ENCODE measurements around the gene NOX5.
A peak's percentile ranks its signal among the peaks of the same experiment; 100 is the strongest.

The NOX5 gene

GRCh38 chr15:69025320-69025719 is 10.8 kb downstream of the NOX5 start:
- no peaks in the 10 kb centered on the region for H3K4me1 ChIP-seq (ENCODE audit: insufficient read depth, low read length)
- no peaks in the 10 kb centered on the region for H3K27me3 ChIP-seq (ENCODE audit: insufficient read depth, low read length)
- 93% methylated on average over 5 of the region's 5 CpGs for WGBS
- no peak overlapping the region for H3K9ac ChIP-seq (ENCODE audit: low read depth, low read length)
- no peaks in the 10 kb centered on the region for H3K36me3 ChIP-seq (ENCODE audit: insufficient read depth, low read length)
- no peaks in the 10 kb centered on the region for H3K9me3 ChIP-seq (ENCODE audit: insufficient read depth, low read depth, low read length)
- H3K27ac ChIP-seq (ENCODE audit: low read depth, low read length), result no peak overlapping the region
- no peak overlapping the region for H3K4me3 ChIP-seq (ENCODE audit: low read length)

GRCh38 chr15:69026355-69026754 is 11.9 kb downstream of the NOX5 start:
- H3K9ac ChIP-seq (ENCODE audit: low read depth, low read length), result no peak overlapping the region
- H3K4me1 ChIP-seq (ENCODE audit: insufficient read depth, low read length), result no peaks in the 10 kb centered on the region
- no peaks in the 10 kb centered on the region for H3K36me3 ChIP-seq (ENCODE audit: insufficient read depth, low read length)
- H3K27me3 ChIP-seq (ENCODE audit: insufficient read depth, low read length), result peaks cover 3% of the 10 kb centered on the region; the same call in 1 of the 2 replicates
- no peak overlapping the region for H3K27ac ChIP-seq (ENCODE audit: low read depth, low read length)
- WGBS, result 86% methylated on average over 5 of the region's 5 CpGs
- H3K4me3 ChIP-seq (ENCODE audit: low read length), result no peak overlapping the region
- H3K9me3 ChIP-seq (ENCODE audit: insufficient read depth, low read depth, low read length), result no peaks in the 10 kb centered on the region

DNA sequence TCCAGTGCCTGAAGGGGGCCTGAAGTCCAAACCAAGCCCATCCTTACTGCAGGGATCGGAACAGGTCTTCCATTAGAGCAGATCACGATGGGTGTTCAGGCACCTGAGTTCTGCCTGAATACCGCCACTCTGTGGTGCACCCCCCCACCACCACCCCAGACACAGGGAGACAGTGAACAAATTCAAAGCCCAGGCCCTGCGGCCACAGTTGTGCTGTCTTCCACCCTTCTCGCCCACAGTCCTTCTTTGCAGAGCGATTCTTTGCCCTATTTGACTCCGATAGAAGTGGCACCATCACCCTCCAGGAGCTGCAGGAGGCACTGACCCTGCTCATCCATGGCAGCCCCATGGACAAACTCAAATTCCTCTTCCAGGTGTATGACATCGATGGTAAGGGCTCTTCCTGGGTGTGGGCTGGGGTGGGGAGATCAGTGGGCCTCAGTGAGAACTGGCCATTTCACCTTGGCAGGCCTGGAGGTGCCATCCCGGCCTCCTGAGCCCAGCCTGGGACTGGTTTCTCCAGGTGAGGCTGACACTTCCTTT is 13.6 kb downstream of the NOX5 start:
- Histone ChIP-seq H3K27ac (ENCODE audit: low read depth, low read length) (no peak overlapping the region), H3K36me3 (ENCODE audit: insufficient read depth, low read length) (no peaks in the 10 kb centered on the region), H3K4me3 (ENCODE audit: low read length) (no peak overlapping the region), H3K4me1 (ENCODE audit: insufficient read depth, low read length) (no peaks in the 10 kb centered on the region), H3K27me3 (ENCODE audit: insufficient read depth, low read length) (peaks cover 15% of the 10 kb centered on the region), H3K9ac (ENCODE audit: low read depth, low read length) (no peak overlapping the region), H3K9me3 (ENCODE audit: insufficient read depth, low read depth, low read length) (no peaks in the 10 kb centered on the region)
- 97% methylated on average over 9 of the region's 9 CpGs for WGBS

DNA sequence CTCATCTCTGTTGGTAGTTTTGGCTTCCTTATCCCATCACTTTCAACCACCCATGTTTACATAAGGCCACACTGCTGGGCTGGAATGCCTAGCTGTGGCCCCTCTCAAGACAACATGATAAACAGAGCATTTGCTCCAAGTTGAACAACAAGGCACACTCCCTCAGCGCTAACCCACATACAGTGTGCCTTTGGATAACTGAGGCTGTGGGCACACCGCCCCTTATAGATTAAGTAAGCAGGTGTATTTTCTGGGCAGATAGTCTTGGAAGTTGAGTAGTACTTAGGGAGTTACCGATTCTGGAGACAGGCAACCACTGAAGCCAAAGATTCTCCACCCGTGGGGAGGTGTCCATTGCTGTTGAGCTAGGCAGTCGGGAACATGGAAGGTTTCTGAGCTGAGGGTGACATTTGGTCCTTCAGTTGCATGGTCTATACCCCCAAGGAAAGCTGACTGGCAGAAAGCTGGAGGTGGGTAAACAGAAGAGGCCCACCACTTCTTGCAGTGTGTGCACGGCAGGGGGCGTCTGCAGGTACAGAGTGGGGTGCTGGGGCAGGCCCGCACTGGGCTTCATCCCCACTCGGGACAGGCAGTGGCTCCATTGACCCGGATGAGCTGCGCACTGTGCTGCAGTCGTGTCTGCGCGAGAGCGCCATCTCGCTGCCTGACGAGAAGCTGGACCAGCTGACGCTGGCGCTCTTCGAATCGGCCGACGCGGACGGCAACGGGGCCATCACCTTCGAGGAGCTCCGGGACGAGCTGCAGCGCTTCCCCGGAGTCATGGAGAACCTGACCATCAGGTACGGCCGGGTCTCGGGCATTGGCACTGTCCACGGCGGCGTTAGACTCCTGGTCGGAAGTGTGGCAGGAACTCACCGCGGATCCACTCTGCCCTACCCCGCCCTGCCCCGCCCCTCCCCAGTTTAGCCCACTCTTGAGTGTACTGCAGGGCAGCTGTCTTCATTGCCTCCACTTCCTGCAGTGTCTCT is 16.8 kb downstream of the NOX5 start:
- no peaks in the 10 kb centered on the region for H3K9me3 ChIP-seq (ENCODE audit: insufficient read depth, low read depth, low read length)
- no peak overlapping the region for H3K9ac ChIP-seq (ENCODE audit: low read depth, low read length)
- no peaks in the 10 kb centered on the region for H3K4me1 ChIP-seq (ENCODE audit: insufficient read depth, low read length)
- 15% methylated on average over 42 of the region's 42 CpGs for WGBS
- H3K36me3 ChIP-seq (ENCODE audit: insufficient read depth, low read length), result no peaks in the 10 kb centered on the region
- H3K27ac ChIP-seq (ENCODE audit: low read depth, low read length), result no peak overlapping the region
- H3K27me3 ChIP-seq (ENCODE audit: insufficient read depth, low read length), result peaks cover 15% of the 10 kb centered on the region
- H3K4me3 ChIP-seq (ENCODE audit: low read length), result peak overlapping the region; percentile 39

GRCh38 chr15:69032031-69032430 is 17.5 kb downstream of the NOX5 start:
- 76% methylated on average over 5 of the region's 5 CpGs for WGBS
- H3K4me1 ChIP-seq (ENCODE audit: insufficient read depth, low read length), result no peaks in the 10 kb centered on the region
- H3K27me3 ChIP-seq (ENCODE audit: insufficient read depth, low read length), result peaks cover 15% of the 10 kb centered on the region
- H3K4me3 ChIP-seq (ENCODE audit: low read length), result peak overlapping the region; percentile 39
- H3K36me3 ChIP-seq (ENCODE audit: insufficient read depth, low read length), result no peaks in the 10 kb centered on the region
- H3K27ac ChIP-seq (ENCODE audit: low read depth, low read length), result no peak overlapping the region
- H3K9me3 ChIP-seq (ENCODE audit: insufficient read depth, low read depth, low read length), result no peaks in the 10 kb centered on the region
- H3K9ac ChIP-seq (ENCODE audit: low read depth, low read length), result no peak overlapping the region

- Histone ChIP-seq H3K36me3 (ENCODE audit: insufficient read depth, low read length) (no peaks in the 10 kb centered on the region), H3K27ac (ENCODE audit: low read depth, low read length) (no peak overlapping the region), H3K27me3 (ENCODE audit: insufficient read depth, low read length) (peaks cover 15% of the 10 kb centered on the region), H3K4me1 (ENCODE audit: insufficient read depth, low read length) (no peaks in the 10 kb centered on the region), H3K9ac (ENCODE audit: low read depth, low read length) (no peak overlapping the region), H3K9me3 (ENCODE audit: insufficient read depth, low read depth, low read length) (no peaks in the 10 kb centered on the region), H3K4me3 (ENCODE audit: low read length) (no peak overlapping the region)
- WGBS, result 93% methylated on average over 43 of the region's 43 CpGs
Measured at GRCh38 chr15:69032703-69033373, 18.3 kb downstream of the NOX5 start.

DNA sequence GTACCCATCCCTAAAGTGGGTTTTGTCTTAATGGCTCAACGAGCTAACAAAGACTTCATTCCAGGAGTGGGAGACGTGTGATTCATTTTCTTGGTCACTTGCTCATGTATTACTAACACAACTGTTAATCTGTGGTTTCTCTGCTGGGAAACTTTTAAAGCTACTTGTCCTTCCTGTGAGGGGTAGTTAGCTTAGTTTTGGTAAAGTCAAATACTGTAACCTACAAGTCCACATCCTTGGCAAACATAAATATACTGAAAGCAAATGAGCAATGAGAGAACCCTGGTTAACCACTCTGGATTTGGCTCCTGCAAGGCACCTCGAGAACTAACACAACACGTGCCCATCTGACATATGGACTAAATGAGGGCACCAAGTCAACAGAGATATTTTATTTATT is 19.9 kb downstream of the NOX5 start:
- 63% methylated on average over 4 of the region's 4 CpGs for WGBS
- Histone ChIP-seq H3K9ac (ENCODE audit: low read depth, low read length) (no peak overlapping the region), H3K9me3 (ENCODE audit: insufficient read depth, low read depth, low read length) (no peaks in the 10 kb centered on the region), H3K27me3 (ENCODE audit: insufficient read depth, low read length) (peaks cover 15% of the 10 kb centered on the region), H3K27ac (ENCODE audit: low read depth, low read length) (no peak overlapping the region), H3K36me3 (ENCODE audit: insufficient read depth, low read length) (no peaks in the 10 kb centered on the region), H3K4me1 (ENCODE audit: insufficient read depth, low read length) (no peaks in the 10 kb centered on the region), H3K4me3 (ENCODE audit: low read length) (no peak overlapping the region)

- Histone ChIP-seq H3K36me3 (ENCODE audit: insufficient read depth, low read length) (no peaks in the 10 kb centered on the region), H3K4me1 (ENCODE audit: insufficient read depth, low read length) (no peaks in the 10 kb centered on the region), H3K4me3 (ENCODE audit: low read length) (no peak overlapping the region), H3K27me3 (ENCODE audit: insufficient read depth, low read length) (peaks cover 15% of the 10 kb centered on the region), H3K9ac (ENCODE audit: low read depth, low read length) (no peak overlapping the region), H3K27ac (ENCODE audit: low read depth, low read length) (no peak overlapping the region), H3K9me3 (ENCODE audit: insufficient read depth, low read depth, low read length) (no peaks in the 10 kb centered on the region)
- WGBS, result 75% methylated on average over 16 of the region's 16 CpGs
Measured at GRCh38 chr15:69035205-69035917, 20.9 kb downstream of the NOX5 start.

GRCh38 chr15:69035918-69036258 is 21.4 kb downstream of the NOX5 start:
- Histone ChIP-seq H3K4me3 (ENCODE audit: low read length) (no peak overlapping the region), H3K9me3 (ENCODE audit: insufficient read depth, low read depth, low read length) (no peaks in the 10 kb centered on the region), H3K4me1 (ENCODE audit: insufficient read depth, low read length) (no peaks in the 10 kb centered on the region), H3K27ac (ENCODE audit: low read depth, low read length) (no peak overlapping the region), H3K9ac (ENCODE audit: low read depth, low read length) (no peak overlapping the region), H3K27me3 (ENCODE audit: insufficient read depth, low read length) (peaks cover 13% of the 10 kb centered on the region), H3K36me3 (ENCODE audit: insufficient read depth, low read length) (no peaks in the 10 kb centered on the region)
- 100% methylated on average over 1 of the region's 1 CpG for WGBS

- H3K9ac ChIP-seq (ENCODE audit: low read depth, low read length), result no peak overlapping the region
- WGBS, result 95% methylated on average over 3 of the region's 5 CpGs
- H3K27me3 ChIP-seq (ENCODE audit: insufficient read depth, low read length), result peaks cover 9% of the 10 kb centered on the region
- no peaks in the 10 kb centered on the region for H3K36me3 ChIP-seq (ENCODE audit: insufficient read depth, low read length)
- no peak overlapping the region for H3K27ac ChIP-seq (ENCODE audit: low read depth, low read length)
- H3K9me3 ChIP-seq (ENCODE audit: insufficient read depth, low read depth, low read length), result no peaks in the 10 kb centered on the region
- no peak overlapping the region for H3K4me3 ChIP-seq (ENCODE audit: low read length)
- no peaks in the 10 kb centered on the region for H3K4me1 ChIP-seq (ENCODE audit: insufficient read depth, low read length)
Measured at GRCh38 chr15:69036826-69037225, 22.3 kb downstream of the NOX5 start.

GRCh38 chr15:69037482-69037881 is 23.0 kb downstream of the NOX5 start:
- Histone ChIP-seq H3K27me3 (ENCODE audit: insufficient read depth, low read length) (peaks cover 2% of the 10 kb centered on the region; the same call in 1 of the 2 replicates), H3K9me3 (ENCODE audit: insufficient read depth, low read depth, low read length) (no peaks in the 10 kb centered on the region), H3K27ac (ENCODE audit: low read depth, low read length) (no peak overlapping the region), H3K36me3 (ENCODE audit: insufficient read depth, low read length) (no peaks in the 10 kb centered on the region), H3K9ac (ENCODE audit: low read depth, low read length) (no peak overlapping the region), H3K4me3 (ENCODE audit: low read length) (no peak overlapping the region), H3K4me1 (ENCODE audit: insufficient read depth, low read length) (no peaks in the 10 kb centered on the region)

Measured in HUES64 (cell line).